DND-41 (cell line): ENCODE measurements around the gene JAML.

Experiments used
- ATAC-seq: fragments of 200-7000 bp; cut with Tn5 transposase; 3 replicates; pipeline ENCODE4 v1.9.1; 2021; ENCODE audit warnings: low read depth; ENCODE audit not compliant: insufficient read depth
- DNase-seq: peaks from one replicate; pipeline ENCODE4 v3.0.0-alpha.2; 2020
- H2AFZ ChIP-seq: 2 replicates; pipeline ENCODE4 v1.6.0; 2012; ENCODE audit warnings: low read depth, low read length
- H3K27ac ChIP-seq: 2 replicates; pipeline ENCODE4 v1.5.1; 2012; ENCODE audit warnings: low read length, inconsistent platforms
- H3K27me3 ChIP-seq: fragments of 200-600 bp; sonication (generic); 2 replicates; pipeline ENCODE4 v1.6.0; 2012; ENCODE audit warnings: low read length, mild to moderate bottlenecking, inconsistent platforms; ENCODE audit not compliant: insufficient read depth, poor library complexity
- H3K36me3 ChIP-seq: 2 replicates; pipeline ENCODE4 v1.5.1; 2012; ENCODE audit warnings: low read length, inconsistent platforms; ENCODE audit not compliant: insufficient read depth
- H3K4me1 ChIP-seq: 2 replicates; pipeline ENCODE4 v1.5.1; 2012; ENCODE audit warnings: mild to moderate bottlenecking, low read length; ENCODE audit not compliant: insufficient read depth
- H3K4me2 ChIP-seq: 2 replicates; pipeline ENCODE4 v1.6.0; 2012; ENCODE audit warnings: mild to moderate bottlenecking, moderate library complexity, low read length, inconsistent platforms; ENCODE audit not compliant: insufficient read depth
- H3K4me3 ChIP-seq, 2 experiments: fragments of 200-600 bp in 1 of 2; shearing (Covaris generic) in 1 of 2; 2 replicates each; pipeline ENCODE4 v1.5.1; 2012 to 2016; ENCODE audit warnings: inconsistent platforms in 2 of 2, low read length in 2 of 2, mild to moderate bottlenecking in 2 of 2, low read depth in 1 of 2, moderate library complexity in 1 of 2
- H3K79me2 ChIP-seq: 2 replicates; pipeline ENCODE4 v1.6.0; 2012; ENCODE audit warnings: low read length, inconsistent platforms; ENCODE audit not compliant: insufficient read depth
- H3K9ac ChIP-seq: 2 replicates; pipeline ENCODE4 v1.6.0; 2012; ENCODE audit warnings: low read depth, mild to moderate bottlenecking, inconsistent platforms, low read length, moderate library complexity
- H3K9me3 ChIP-seq: 2 replicates; pipeline ENCODE4 v1.5.1; 2012; ENCODE audit warnings: low read length, moderate library complexity, mild to moderate bottlenecking, inconsistent platforms; ENCODE audit not compliant: insufficient read depth, severe bottlenecking
- H4K20me1 ChIP-seq: 2 replicates; pipeline ENCODE4 v1.6.0; 2012; ENCODE audit warnings: low read length; ENCODE audit not compliant: insufficient read depth
- EZH2 ChIP-seq: IDR thresholded peaks from 3 replicates; pipeline ENCODE4 v1.6.1; 2012; ENCODE audit warnings: borderline replicate concordance, low read depth, mild to moderate bottlenecking, moderate library complexity, low read length, inconsistent platforms; ENCODE audit not compliant: severe bottlenecking
- TF ChIP-seq, protein P1 (sequence below): IDR thresholded peaks from 2 replicates; pipeline ENCODE4 v1.5.1; 2012; ENCODE audit warnings: borderline replicate concordance, low read length, moderate library complexity, mild to moderate bottlenecking; ENCODE audit not compliant: poor library complexity, severe bottlenecking; ENCODE audit errors: extremely low read depth

The JAML gene

DNA sequence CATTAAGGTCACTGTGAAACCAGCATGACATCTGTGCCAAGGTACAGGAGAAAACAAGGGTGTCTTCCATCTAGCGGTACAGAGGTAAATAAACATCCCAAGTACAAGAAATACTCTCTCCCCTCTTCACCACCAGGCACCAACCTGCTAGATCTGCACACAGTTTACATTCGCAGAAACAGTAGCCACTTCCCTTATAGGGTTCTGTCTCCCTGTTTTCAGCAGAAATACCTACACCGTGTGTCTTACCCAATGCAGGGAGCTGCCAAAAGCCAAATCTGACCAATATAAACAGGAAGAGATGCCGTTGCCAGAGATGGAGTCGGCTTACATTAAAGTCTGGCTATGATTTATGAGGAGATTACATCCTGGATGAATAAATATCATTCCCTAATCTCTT lies 73.4 kb downstream of the JAML start:
- DNase-seq (no peak), ATAC-seq (no peak)
- Histone ChIP-seq H3K4me2 (no peak overlapping the region), H3K27me3 (peaks cover 78% of the 10 kb centered on the region), H3K9ac (no peak overlapping the region), H3K9me3 (no peaks in the 10 kb centered on the region), H3K4me3 (no peak overlapping the region), H3K36me3 (no peaks in the 10 kb centered on the region), H2AFZ (no peak overlapping the region), H3K79me2 (no peaks in the 10 kb centered on the region), H3K4me1 (peaks cover 10% of the 10 kb centered on the region), H3K27ac (no peak overlapping the region), H4K20me1 (peaks cover 12% of the 10 kb centered on the region; the same call in 1 of the 2 replicates)
- TF ChIP-seq EZH2 = no peak
- TF ChIP-seq, protein P1, sequence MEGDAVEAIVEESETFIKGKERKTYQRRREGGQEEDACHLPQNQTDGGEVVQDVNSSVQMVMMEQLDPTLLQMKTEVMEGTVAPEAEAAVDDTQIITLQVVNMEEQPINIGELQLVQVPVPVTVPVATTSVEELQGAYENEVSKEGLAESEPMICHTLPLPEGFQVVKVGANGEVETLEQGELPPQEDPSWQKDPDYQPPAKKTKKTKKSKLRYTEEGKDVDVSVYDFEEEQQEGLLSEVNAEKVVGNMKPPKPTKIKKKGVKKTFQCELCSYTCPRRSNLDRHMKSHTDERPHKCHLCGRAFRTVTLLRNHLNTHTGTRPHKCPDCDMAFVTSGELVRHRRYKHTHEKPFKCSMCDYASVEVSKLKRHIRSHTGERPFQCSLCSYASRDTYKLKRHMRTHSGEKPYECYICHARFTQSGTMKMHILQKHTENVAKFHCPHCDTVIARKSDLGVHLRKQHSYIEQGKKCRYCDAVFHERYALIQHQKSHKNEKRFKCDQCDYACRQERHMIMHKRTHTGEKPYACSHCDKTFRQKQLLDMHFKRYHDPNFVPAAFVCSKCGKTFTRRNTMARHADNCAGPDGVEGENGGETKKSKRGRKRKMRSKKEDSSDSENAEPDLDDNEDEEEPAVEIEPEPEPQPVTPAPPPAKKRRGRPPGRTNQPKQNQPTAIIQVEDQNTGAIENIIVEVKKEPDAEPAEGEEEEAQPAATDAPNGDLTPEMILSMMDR = no peak

DNA sequence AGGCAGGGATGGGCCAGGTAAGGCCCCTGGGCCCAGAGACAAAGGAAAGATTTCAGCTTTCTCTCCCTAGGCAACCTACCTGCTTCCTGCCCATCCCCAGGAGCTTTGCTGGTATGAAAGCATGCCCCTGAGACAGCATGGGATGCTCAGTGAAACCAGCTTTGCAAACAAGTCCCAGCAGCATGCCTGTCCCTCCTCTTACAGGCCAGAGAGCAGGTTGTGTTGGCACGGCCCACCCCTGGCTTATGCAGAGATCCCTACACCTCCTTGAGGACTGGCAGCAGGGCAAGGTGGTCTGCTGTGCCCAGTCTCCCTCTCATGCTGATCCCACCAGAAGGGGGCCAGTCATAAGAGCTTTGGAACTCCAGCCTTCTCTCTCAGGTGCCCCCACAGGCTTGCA lies 75.3 kb downstream of the JAML start:
- H3K9me3 ChIP-seq = no peaks in the 10 kb centered on the region
- ATAC-seq (no peak), DNase-seq (no peak)
- H3K4me1 ChIP-seq = peaks cover 15% of the 10 kb centered on the region
- H3K27ac ChIP-seq = no peak overlapping the region
- H3K9ac ChIP-seq = no peak overlapping the region
- peaks cover 7% of the 10 kb centered on the region; the same call in 1 of the 2 replicates for H4K20me1 ChIP-seq
- TF ChIP-seq, protein P1 = no peak
- TF ChIP-seq EZH2 = no peak
- peaks cover 71% of the 10 kb centered on the region for H3K27me3 ChIP-seq
- no peak overlapping the region for H3K4me3 ChIP-seq
- H2AFZ ChIP-seq = no peak overlapping the region
- no peaks in the 10 kb centered on the region for H3K36me3 ChIP-seq
- H3K4me2 ChIP-seq = no peak overlapping the region
- H3K79me2 ChIP-seq = no peaks in the 10 kb centered on the region

DNA sequence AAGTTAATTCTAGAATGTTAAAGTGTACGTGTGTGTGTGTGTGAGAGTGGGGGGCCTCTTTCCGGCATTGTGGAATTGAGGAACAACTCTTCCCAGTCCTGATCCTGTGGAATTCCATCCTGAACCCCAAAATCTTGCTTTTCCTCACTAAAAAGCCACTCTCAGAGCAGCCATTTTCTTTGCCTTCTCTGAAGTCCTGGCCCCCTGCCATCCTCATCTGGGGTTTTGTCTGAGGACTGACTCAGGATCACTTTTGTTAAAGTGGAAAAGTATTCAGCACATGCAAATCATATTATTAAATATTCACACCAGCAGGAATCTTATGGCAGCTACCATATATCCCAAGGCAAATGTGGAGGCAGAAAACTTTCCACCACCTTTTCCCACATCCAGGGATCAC lies 76.0 kb downstream of the JAML start:
- H3K9me3 ChIP-seq = no peaks in the 10 kb centered on the region
- H2AFZ ChIP-seq = no peak overlapping the region
- no peak overlapping the region for H3K27ac ChIP-seq
- H3K4me2 ChIP-seq = no peak overlapping the region
- no peak overlapping the region for H3K9ac ChIP-seq
- peaks cover 70% of the 10 kb centered on the region for H3K27me3 ChIP-seq
- DNase-seq (no peak), ATAC-seq (no peak)
- no peak for TF ChIP-seq EZH2
- TF ChIP-seq, protein P1 = no peak
- no peaks in the 10 kb centered on the region for H3K36me3 ChIP-seq
- H3K79me2 ChIP-seq = no peaks in the 10 kb centered on the region
- H4K20me1 ChIP-seq = peaks cover 2% of the 10 kb centered on the region; the same call in 1 of the 2 replicates
- H3K4me1 ChIP-seq = peaks cover 15% of the 10 kb centered on the region
- H3K4me3 ChIP-seq = no peak overlapping the region

DNA sequence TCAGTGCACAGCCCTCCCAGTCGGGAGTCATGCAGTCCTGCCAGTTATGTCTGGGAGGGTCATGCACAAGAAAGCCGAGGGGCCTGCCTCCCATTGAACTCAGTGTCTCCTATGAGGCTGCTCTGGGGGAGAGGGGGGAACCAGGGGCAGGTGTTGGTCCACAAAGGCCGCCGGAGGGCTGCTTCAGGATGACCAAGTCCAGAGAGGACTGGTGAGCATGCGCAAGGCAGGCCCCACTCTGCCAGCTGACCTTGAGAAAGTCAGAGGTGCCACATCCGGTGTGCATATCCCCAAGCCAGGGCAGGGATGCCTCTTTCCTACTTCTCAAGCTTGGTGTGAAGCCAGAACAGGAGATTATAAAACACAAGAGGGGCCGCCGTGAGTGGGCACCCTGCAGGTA lies 76.6 kb downstream of the JAML start:
- no peak for DNase-seq
- no peak for ATAC-seq
- Histone ChIP-seq H3K4me1 (peaks cover 15% of the 10 kb centered on the region), H3K79me2 (no peaks in the 10 kb centered on the region), H3K27ac (no peak overlapping the region), H3K9ac (no peak overlapping the region), H3K4me2 (no peak overlapping the region), H3K4me3 (no peak overlapping the region), H4K20me1 (peaks cover 2% of the 10 kb centered on the region; the same call in 1 of the 2 replicates), H2AFZ (no peak overlapping the region), H3K27me3 (peaks cover 70% of the 10 kb centered on the region), H3K9me3 (no peaks in the 10 kb centered on the region), H3K36me3 (no peaks in the 10 kb centered on the region)
- TF ChIP-seq, protein P1 = no peak
- TF ChIP-seq EZH2 = no peak
